DMS153 treated with DMSO at 0.1 percent for 48 hours (cell line): ENCODE measurements around the gene MAML2.
A peak's percentile ranks its signal among the peaks of the same experiment; 100 is the strongest.

Experiments
- DNase-seq: peaks from one replicate; lab custom pipeline; 2025; ENCODE audit not compliant: unreplicated experiment; lab: John Stamatoyannopoulos, UW

MAML2 gene

GRCh38 chr11:96318850-96319249 is 24.1 kb downstream of the MAML2 start:
- no peak for DNase-seq

DNA sequence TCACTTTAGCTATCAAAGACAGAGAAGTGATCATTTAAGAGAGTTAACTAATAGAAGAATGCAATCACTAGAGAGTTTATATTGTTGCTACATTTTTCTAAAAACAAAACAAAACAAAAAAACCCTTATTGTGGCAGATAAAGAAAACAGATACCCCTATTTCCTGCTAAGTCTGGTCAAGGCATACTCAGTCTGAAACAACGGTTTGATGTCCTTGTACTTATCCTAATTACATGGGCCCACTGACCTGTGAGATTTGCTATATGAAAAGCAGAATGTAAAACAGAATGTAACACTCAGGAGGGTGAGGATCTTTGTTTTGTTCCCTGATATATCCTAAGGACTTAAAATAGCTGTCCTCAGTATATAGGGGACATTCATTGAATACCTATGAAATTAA is 24.6 kb downstream of the MAML2 start:
- DNase-seq: no peak

DNA sequence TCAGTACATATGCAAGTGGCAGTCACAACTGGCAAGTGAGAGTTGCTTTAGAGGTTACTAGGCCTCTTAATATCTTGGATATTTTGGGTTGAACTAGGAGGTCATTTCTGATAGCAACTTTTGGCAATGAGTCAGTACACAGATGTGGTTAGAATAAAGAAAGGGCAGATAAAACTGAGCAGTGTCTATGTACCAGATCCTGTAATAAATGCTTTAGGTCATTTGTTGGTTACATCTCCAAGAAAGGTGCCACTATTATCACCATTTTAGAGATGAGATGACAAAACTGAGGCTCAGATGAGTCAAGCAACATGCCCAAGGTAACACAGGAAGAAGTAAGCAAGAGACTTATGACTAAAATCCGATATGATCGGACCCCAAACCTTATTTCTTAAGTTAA is 25.0 kb downstream of the MAML2 start:
- DNase-seq: no peak

- DNase-seq: no peak
Observed at GRCh38 chr11:96317571-96317970, 25.4 kb downstream of the MAML2 start.

DNA sequence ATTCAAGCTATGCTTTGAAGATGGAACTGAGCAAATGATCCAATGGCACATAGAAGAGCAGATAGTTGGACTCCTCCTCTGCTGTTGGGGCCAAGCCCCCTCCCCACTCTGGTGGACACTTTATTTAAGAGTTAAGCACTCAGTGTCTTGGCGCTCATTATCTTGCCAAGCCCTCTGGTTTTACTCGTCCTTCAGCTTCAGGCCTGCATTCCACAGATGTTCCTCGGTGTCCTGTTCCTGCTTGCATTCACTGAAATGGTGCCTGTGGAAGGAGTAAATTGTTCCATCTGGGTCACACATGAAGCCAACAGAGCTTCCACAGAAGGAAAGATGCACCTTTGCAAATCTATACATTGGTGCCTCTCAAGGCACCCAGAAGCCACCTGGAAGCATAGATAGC is 26.1 kb downstream of the MAML2 start:
- DNase-seq: no peak

GRCh38 chr11:96315476-96315875 is 27.5 kb downstream of the MAML2 start:
- DNase-seq: no peak

- no peak for DNase-seq
Observed at GRCh38 chr11:96314326-96315020, 28.5 kb downstream of the MAML2 start.

DNA sequence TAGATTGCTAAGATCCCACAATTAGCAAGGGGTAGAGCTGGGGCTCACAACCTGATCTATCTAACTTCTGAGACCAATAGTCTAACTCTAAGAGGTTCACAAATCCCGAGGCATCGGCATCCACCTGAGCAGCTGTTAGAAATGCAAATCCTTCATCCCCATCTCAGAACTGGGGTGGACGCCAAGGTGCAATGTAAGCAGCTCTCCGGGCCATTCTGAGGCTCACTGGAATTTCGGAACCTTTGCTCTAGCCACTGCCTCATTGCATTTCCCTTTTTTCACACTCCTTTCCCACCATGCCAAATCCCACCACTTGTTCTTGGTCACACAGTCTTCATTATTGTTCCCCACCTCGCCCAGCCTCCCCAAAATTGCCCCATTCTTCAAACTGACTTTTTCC is 29.8 kb downstream of the MAML2 start:
- DNase-seq: no peak

- DNase-seq: no peak
Observed at GRCh38 chr11:96311120-96311568, 31.9 kb downstream of the MAML2 start.

DNA sequence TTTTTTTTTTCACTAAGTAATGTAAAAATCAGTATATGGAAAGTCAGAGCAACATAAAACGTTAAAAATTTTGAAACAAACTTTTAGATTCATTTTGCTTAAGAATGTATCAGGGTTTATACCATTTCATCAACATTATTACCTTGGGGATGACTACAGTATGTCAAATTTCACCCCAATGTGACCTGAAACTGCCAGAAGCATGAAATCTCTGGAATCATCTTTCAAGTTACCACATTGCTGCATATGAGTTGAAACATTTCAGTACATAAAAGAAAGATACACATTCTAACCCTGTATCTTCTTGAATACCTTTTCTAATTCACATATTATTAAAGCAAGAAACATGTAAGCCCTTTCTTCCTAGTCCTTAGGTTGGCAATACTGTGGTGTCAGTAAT is 32.8 kb downstream of the MAML2 start:
- DNase-seq: no peak

DNA sequence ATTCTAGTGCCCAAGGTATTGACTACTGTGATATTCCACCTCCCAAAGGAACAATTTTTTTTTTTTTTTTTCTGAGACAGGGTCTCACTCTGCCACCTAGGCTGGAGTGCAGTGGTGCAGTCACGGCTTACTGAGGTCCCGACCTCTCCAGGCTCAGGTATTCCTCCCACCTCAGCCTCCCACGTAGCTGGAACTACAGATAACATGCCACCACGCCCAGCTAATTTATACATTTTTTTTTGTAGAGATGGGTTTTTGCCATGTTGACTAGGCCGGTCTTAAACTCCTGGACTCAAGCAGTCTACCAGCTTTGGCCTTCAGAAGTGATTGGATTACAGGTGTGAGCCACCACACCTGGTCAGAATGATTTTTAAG is 33.4 kb downstream of the MAML2 start:
- DNase-seq: no peak

DNA sequence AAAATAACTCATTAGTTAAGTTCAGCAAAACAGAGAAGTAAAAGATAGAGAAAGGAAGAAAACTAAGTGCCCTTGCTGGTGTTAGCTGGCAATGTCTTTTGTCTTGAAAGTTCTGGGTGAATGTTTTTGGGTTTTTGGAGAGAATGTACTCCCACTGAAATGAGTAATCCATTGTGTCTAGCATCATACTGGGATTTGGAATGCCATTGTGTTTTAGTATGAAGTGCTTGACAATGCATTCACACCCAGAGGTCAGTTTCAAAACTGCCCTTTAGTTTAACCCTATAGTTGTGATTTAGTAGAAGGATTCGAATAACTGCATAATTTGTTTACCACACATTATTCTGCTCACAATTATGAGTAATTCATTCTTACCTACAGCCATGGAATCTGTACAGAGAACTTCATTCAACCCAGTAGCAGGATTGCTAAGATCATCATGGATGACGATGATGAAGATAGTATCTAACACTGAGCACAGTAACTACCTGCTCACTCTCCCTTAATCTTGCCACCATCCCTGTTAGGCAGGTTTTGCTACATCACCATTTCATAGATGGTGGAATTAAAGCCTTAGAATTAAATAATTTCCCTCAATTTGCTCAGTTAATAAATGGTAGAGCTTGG is 33.9 kb downstream of the MAML2 start:
- DNase-seq: no peak

DNA sequence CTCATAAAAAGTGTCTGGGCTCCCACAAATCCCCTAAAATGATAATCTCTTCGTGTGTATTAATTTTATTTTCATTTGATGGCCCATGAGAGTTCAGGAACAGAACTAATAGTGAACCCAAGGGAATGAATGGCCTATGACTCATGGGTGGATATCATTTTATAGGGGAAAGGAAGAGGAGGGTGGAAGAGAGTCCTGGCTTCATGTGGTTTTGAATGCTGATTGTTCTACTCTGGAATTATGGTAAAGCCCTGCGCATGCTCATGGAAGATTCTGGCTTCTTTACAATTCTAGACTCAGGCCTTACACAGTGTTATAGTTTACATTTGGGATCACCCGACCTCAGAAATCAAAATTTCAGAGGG is 35.2 kb downstream of the MAML2 start:
- DNase-seq: peak; percentile 45

- DNase-seq: peak; percentile 95
Observed at GRCh38 chr11:96306933-96307775, 35.8 kb downstream of the MAML2 start.

DNA sequence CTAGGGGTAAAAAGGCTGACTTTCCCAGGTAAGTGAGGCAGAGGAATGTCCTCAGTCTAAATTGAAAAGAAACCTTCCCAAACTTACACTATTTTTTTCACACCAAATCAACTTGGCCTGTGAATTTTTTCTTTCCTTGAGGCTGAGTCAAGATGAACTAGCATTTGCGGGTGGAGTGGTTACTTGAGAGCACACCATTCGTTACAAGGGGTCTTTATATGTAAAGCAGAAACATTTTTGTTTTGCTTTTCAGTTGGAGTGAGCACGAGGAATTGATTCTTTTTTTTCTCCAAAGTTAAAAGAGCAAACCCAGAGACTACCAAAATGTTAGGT is 36.4 kb downstream of the MAML2 start:
- no peak for DNase-seq

DNA sequence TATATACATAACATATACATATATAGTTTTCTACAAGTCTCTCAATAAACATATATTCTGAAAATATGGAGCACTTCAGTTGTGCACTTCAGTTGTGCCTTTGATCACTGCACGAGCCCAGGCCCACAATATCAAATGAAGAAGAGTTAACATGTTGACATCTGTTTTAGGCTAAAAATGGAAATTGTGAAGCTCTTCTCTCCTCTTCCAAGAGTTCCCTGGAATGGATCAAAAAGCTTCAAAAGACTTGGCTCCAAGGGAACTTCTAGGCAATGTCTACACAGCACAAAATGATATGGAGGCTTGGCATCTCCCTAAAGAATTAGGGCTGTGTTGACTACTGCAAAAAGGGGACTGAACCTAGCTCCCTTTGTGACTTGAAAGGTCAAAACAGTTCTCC is 36.9 kb downstream of the MAML2 start:
- no peak for DNase-seq

DNA sequence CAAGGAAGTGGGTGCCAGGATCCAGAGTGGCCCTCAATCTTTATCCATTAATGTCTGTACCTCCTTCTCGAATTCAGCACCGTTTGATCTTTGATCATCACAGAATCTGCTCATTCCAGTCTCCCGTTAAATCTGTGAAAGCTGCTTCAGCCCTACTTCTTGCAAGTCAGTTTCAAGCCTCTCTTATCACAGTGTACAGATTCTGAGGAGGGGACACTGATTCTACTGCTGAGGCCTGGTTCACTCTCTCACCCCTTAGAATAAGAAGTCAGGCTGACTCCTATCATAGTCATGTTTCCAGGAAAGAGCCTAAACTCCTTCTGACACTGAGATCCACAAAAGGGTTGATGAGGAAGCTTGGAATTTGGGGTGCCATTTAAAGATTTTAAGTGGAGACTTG is 39.0 kb downstream of the MAML2 start:
- DNase-seq: no peak

GRCh38 chr11:96303064-96303463 is 39.9 kb downstream of the MAML2 start:
- DNase-seq: no peak

DNA sequence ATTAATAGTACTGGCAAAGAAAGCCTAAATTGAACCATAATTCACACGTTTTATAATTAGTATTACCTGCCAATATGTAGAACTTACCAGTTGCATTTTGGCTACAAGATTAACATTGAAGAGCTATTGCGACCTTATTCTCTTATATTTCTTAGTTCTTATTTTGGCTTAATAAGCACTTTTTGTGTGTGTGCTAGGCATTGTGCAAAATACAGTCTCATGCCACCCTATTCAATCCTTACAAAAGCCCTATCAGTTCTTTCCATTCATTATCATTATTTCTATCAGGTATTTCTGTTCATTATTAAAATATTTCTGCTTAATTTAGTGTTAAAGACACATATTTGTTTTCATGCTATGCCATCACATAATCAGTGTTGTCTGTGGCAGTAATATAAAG is 41.2 kb downstream of the MAML2 start:
- DNase-seq: no peak

DNA sequence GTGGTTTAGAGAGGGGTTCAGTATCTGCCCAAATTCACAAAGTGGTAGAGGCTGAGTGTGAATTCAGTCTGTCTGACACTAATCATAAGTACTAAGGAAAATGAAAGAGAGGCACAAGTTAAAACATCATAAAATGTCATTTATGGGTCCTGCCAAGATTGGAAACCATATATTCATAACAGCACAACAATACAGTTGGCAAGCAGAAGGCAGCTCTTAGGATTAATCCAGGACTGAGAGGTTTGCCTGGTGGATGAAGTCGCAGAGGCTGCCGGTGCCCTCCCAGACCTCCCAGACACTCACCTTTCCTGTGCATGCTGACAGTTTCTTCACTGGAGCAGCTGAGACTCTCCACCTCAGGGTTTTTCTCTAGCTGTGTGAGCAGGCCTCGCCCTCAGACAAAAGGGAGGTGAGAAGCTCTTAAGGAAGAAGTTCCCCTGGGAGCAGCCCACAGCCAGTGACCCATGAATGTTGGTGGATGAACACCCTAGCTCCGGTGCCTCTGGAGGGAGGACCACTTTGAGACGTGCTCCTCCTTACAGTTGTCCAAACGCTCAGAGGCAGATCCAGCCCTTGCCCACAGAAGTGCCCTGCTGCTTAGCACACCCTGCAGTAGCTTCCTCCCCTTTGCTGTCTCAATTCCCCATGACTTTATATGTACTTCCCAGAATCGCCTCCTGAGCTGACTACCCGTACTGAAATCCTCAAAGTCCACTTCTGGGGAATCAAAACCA is 43.7 kb downstream of the MAML2 start:
- no peak for DNase-seq

- no peak for DNase-seq
Observed at GRCh38 chr11:96295369-96295768, 47.6 kb downstream of the MAML2 start.

DNA sequence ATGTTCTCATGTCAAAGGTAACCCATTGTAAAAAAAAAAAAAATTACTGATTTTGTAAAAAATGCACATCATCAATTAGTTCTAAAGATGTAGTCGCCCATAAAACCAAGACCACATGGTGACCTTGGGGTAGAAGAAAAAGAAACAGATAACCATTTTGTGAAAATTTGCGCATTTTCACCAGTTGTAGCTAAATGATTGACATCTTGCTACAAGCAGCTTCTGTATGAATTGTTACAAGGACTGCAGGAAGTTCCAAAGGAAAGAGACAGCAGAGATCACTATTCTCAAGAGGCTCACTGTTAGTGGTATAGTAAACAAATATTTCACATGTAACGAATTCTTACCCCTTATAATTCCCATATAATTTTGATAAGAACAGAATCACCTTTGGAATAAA is 48.7 kb downstream of the MAML2 start:
- DNase-seq: no peak
